ENCODE data around the gene F8A2. TPM values are rescaled to one million over a fixed set of nuclear protein-coding genes. Genes with fewer than 3 reads are reported as not detected.

The F8A2 gene
- total and polyA plus RNA-seq, 9 of the 15 experiments (the other 6 are each of a cell fraction or from before 2014, with no cell fraction given): not detected

GRCh38 chrX:155334486-155335336 is 47.2 kb upstream of the F8A2 start, which contains the start of gene CLIC2 (continued):
- TF ChIP-seq KLF1 (tag; IDR thresholded peaks at IDR 0.05): no peak
- TF ChIP-seq EP400 (IDR thresholded peaks at IDR 0.05): peak; percentile 72
- no peak for TF ChIP-seq ZNF217 (CRISPR knock-in tag; IDR thresholded peaks at IDR 0.05)
- TF ChIP-seq CEBPZ (IDR thresholded peaks at IDR 0.05; ENCODE audit: borderline replicate concordance, low read depth, low read length): no peak
- TF ChIP-seq MNT (conservative IDR thresholded peaks at IDR 0.05): peak; percentile 92 to 94
- no peak for TF ChIP-seq ZNF778 (CRISPR knock-in tag; IDR thresholded peaks at IDR 0.05)
- no peak for TF ChIP-seq SRSF9 (IDR thresholded peaks at IDR 0.05; ENCODE audit: borderline replicate concordance, low read depth, low read length)
- no peak for TF ChIP-seq GMEB1 (CRISPR knock-in tag; IDR thresholded peaks at IDR 0.05)
- TF ChIP-seq USF2 (CRISPR knock-in tag; IDR thresholded peaks at IDR 0.05): no peak
- no peak for TF ChIP-seq ZNF431 (CRISPR knock-in tag; IDR thresholded peaks at IDR 0.05)
- TF ChIP-seq EGR1 (conservative IDR thresholded peaks at IDR 0.05): peak; percentile 23; the same call in 1 of the 2 replicates
- peak; percentile 44; the same call in 1 of the 2 replicates for TF ChIP-seq MYNN (IDR thresholded peaks at IDR 0.05)
- no peak for TF ChIP-seq MYNN (CRISPR knock-in tag; IDR thresholded peaks at IDR 0.05)
- peak; percentile 32 for TF ChIP-seq PRDM10 (IDR thresholded peaks at IDR 0.05; ENCODE audit: partially characterized antibody)
- no peak for TF ChIP-seq ZNF175 (CRISPR knock-in tag; IDR thresholded peaks at IDR 0.05; ENCODE audit: low read depth)
- TF ChIP-seq CBFA2T2 (conservative IDR thresholded peaks at IDR 0.05): peak; percentile 78
- TF ChIP-seq KHSRP (IDR thresholded peaks at IDR 0.05): no peak
